ENCODE results near the gene LRRC4. TPM values are rescaled to one million over a fixed set of nuclear protein-coding genes. Genes with fewer than 3 reads are reported as not detected.

Gene LRRC4
- total and polyA plus RNA-seq, 4 donors = 4.7 to 14.6 (median 6.9) TPM

DNA sequence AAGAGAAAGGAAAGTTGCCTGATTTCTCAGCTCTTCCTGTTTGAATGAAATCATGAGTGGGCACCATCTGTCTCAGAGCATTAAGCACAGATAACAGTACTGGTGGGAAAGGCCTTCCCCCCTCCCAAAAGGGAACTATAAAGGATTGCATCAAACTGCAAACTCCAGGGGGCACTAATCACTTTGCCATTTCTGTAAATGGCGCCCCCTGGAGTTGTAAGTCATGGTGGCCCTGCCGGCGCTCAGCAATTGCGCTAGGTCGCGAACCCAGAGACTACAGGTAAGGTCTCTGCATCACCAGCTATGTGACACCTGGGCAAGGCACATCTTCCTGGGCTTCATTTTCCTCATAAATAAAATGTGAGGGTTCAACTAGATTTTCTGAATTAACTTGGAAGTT, 11.1 kb downstream of the LRRC4 start:
- peaks cover 0 to 20% (median 11%) of the 10 kb centered on the region in 5 donors for H3K4me1 ChIP-seq (ENCODE audit: control insufficient read depth in 5 of 5, insufficient read depth in 5 of 5, low read length in 5 of 5)
- TF ChIP-seq, protein P1, sequence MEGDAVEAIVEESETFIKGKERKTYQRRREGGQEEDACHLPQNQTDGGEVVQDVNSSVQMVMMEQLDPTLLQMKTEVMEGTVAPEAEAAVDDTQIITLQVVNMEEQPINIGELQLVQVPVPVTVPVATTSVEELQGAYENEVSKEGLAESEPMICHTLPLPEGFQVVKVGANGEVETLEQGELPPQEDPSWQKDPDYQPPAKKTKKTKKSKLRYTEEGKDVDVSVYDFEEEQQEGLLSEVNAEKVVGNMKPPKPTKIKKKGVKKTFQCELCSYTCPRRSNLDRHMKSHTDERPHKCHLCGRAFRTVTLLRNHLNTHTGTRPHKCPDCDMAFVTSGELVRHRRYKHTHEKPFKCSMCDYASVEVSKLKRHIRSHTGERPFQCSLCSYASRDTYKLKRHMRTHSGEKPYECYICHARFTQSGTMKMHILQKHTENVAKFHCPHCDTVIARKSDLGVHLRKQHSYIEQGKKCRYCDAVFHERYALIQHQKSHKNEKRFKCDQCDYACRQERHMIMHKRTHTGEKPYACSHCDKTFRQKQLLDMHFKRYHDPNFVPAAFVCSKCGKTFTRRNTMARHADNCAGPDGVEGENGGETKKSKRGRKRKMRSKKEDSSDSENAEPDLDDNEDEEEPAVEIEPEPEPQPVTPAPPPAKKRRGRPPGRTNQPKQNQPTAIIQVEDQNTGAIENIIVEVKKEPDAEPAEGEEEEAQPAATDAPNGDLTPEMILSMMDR (IDR thresholded peaks at IDR 0.05; ENCODE audit: control extremely low read depth, extremely low read depth) = no peak
- H3K36me3 ChIP-seq (ENCODE audit: control insufficient read depth in 4 of 4, insufficient read depth in 4 of 4, low read length in 4 of 4) = peaks cover under 1 to 8% (median 3%) of the 10 kb centered on the region in 4 donors
- H3K27ac ChIP-seq (ENCODE audit: low read depth in 1 of 2, low read length in 1 of 2) = no peak overlapping the region
- ATAC-seq (ENCODE audit: insufficient read depth, low FRiP score) (no peak), DNase-seq (no peak)
- no peak overlapping the region for H3K9ac ChIP-seq (ENCODE audit: insufficient read depth in 1 of 2, low read length in 2 of 2)
- H3K27me3 ChIP-seq (ENCODE audit: control insufficient read depth in 3 of 3, insufficient read depth in 3 of 3, low read length in 2 of 3) = no peaks in the 10 kb centered on the region
- H3K4me3 ChIP-seq = no peak overlapping the region
- no peaks in the 10 kb centered on the region for H3K9me3 ChIP-seq (ENCODE audit: control insufficient read depth in 4 of 4, insufficient read depth in 3 of 4, low read length in 3 of 4)
- 94 to 95% methylated on average over 6 of the region's 6 CpGs for WGBS, 2 donors

DNA sequence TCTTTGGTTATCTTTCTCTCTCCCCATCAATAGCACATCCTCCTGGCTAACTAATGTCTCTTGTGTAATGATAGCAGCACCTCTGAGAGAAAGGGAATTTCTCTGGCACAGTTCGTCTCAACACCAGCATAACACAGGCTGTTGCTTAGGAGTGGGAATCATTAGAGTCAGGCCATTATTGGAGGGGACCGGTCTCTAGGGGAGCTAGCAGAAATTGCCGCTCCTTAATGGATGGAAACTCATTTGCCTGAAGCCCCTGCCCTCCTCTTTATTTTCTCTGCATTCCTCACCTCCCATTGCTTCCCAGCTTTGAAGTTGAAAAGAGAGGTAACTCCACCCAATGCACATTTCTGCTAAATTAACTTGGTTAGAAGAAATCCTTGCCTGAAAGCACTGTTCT, 11.9 kb downstream of the LRRC4 start:
- DNase-seq (no peak), ATAC-seq (ENCODE audit: insufficient read depth, low FRiP score) (no peak)
- no peaks in the 10 kb centered on the region for H3K9me3 ChIP-seq (ENCODE audit: control insufficient read depth in 4 of 4, insufficient read depth in 3 of 4, low read length in 3 of 4)
- TF ChIP-seq, protein P1 (IDR thresholded peaks at IDR 0.05; ENCODE audit: control extremely low read depth, extremely low read depth) = no peak
- WGBS, 2 donors = 93 to 94% methylated on average over 3 of the region's 3 CpGs
- no peaks in the 10 kb centered on the region for H3K27me3 ChIP-seq (ENCODE audit: control insufficient read depth in 3 of 3, insufficient read depth in 3 of 3, low read length in 2 of 3)
- peaks cover 2 to 8% (median 3%) of the 10 kb centered on the region in 4 donors for H3K36me3 ChIP-seq (ENCODE audit: control insufficient read depth in 4 of 4, insufficient read depth in 4 of 4, low read length in 4 of 4)
- no peak overlapping the region for H3K4me3 ChIP-seq
- H3K9ac ChIP-seq (ENCODE audit: insufficient read depth in 1 of 2, low read length in 2 of 2) = no peak overlapping the region
- no peak overlapping the region for H3K27ac ChIP-seq (ENCODE audit: low read depth in 1 of 2, low read length in 1 of 2)
- peaks cover 0 to 21% (median 20%) of the 10 kb centered on the region in 5 donors for H3K4me1 ChIP-seq (ENCODE audit: control insufficient read depth in 5 of 5, insufficient read depth in 5 of 5, low read length in 5 of 5)

DNA sequence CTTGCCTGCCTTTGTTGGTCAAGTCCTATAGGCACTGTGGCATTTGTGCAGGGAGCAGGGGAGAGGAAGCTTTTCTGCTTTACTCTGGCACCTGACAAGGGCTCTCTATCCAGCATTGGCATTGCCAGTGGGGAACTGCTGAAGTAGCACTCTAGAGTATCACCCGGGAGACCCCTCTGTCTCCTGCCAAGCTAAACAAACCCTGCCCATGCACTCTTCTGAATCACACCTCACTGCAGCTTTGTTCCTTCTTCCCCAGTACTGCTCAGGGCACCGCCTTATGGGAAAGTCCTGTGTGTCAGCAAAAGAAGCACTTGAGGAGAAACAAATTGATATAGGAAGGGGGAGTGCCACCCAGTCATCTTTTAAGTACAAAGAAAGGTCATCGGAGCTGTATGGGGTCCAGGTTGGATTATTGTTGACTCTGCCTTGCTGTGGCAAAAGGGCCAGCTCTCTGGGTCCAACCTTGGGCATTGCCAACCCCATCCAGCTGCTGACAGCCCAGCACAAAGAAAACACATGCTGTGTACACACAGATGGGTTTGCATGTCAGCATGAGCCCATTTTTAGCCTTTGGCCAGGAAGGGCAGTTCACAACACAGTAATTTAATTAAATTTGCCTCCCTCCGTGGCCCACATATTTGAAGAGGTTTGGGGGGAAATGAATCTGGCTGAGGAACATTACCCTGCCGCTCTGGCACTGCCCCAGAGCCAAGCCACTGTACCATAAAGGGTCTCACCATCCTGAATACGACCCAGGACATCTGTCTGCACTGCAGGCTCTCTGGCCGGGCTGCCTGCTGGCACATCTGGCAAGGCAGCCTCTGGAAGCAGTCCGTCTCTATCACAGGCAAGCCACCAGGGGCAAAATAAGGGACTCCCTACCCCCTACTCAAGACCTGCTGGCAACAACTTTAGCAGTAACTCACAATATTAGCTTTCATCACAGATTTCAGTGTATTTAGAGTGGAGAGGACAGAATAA, 13.1 kb downstream of the LRRC4 start:
- peak overlapping the region in 1 of 2 donors; percentile 44 for H3K27ac ChIP-seq (ENCODE audit: low read depth in 1 of 2, low read length in 1 of 2)
- TF ChIP-seq, protein P1 (IDR thresholded peaks at IDR 0.05; ENCODE audit: control extremely low read depth, extremely low read depth) = no peak
- peaks cover 0 to 29% (median 23%) of the 10 kb centered on the region in 5 donors for H3K4me1 ChIP-seq (ENCODE audit: control insufficient read depth in 5 of 5, insufficient read depth in 5 of 5, low read length in 5 of 5)
- WGBS, 2 donors = 66 to 75% methylated on average over 8 of the region's 8 CpGs
- peaks cover 2 to 8% (median 4%) of the 10 kb centered on the region in 4 donors for H3K36me3 ChIP-seq (ENCODE audit: control insufficient read depth in 4 of 4, insufficient read depth in 4 of 4, low read length in 4 of 4)
- H3K27me3 ChIP-seq (ENCODE audit: control insufficient read depth in 3 of 3, insufficient read depth in 3 of 3, low read length in 2 of 3) = no peaks in the 10 kb centered on the region
- H3K9me3 ChIP-seq (ENCODE audit: control insufficient read depth in 4 of 4, insufficient read depth in 3 of 4, low read length in 3 of 4) = no peaks in the 10 kb centered on the region
- no peak overlapping the region for H3K9ac ChIP-seq (ENCODE audit: insufficient read depth in 1 of 2, low read length in 2 of 2)
- DNase-seq (peak; percentile 28 to 61 (median 40)), ATAC-seq (ENCODE audit: insufficient read depth, low FRiP score) (peak; percentile 79)
- no peak overlapping the region for H3K4me3 ChIP-seq
